Cardiac septum (tissue), 1 donor: ENCODE results near the gene POSTN. TPM values are rescaled to one million over a fixed set of nuclear protein-coding genes. Genes with fewer than 3 reads are reported as not detected.

ENCODE experiments used
- DNase-seq: peaks from one replicate; pipeline ENCODE4 v3.0.0-alpha.2; 2020; ENCODE audit warnings: low spot score
- intact Hi-C: fragments of 100-400 bp; cut with DNase I; formaldehyde crosslinking; loops from one replicate; pipeline ENCODE4 v1.14.0; 2022
- long read RNA-seq: library from polyadenylated mRNA; unstranded; transcript quantifications from one replicate; pipeline ENCODE4 v2.0.0, GENCODE V29; 2021
- total RNA-seq: library from RNA; stranded (reverse); fragmentation: NEBNext Ultra II Directional; extraction: Animal tissue kit (Norgen Biotek cat#: 25700); gene quantifications from one replicate; pipeline ENCODE4 v1.2.1, GENCODE V29; 2021
- donor health status: DM: no; HTN: no; CAD: no.

The POSTN gene, protein sequence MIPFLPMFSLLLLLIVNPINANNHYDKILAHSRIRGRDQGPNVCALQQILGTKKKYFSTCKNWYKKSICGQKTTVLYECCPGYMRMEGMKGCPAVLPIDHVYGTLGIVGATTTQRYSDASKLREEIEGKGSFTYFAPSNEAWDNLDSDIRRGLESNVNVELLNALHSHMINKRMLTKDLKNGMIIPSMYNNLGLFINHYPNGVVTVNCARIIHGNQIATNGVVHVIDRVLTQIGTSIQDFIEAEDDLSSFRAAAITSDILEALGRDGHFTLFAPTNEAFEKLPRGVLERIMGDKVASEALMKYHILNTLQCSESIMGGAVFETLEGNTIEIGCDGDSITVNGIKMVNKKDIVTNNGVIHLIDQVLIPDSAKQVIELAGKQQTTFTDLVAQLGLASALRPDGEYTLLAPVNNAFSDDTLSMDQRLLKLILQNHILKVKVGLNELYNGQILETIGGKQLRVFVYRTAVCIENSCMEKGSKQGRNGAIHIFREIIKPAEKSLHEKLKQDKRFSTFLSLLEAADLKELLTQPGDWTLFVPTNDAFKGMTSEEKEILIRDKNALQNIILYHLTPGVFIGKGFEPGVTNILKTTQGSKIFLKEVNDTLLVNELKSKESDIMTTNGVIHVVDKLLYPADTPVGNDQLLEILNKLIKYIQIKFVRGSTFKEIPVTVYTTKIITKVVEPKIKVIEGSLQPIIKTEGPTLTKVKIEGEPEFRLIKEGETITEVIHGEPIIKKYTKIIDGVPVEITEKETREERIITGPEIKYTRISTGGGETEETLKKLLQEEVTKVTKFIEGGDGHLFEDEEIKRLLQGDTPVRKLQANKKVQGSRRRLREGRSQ
- total RNA-seq, result 109 TPM
- long read RNA-seq, transcript POSTN-209 (21 exons, 3,214 nt), result major isoform, 7 of 31 reads
- long read RNA-seq, partial matches to known transcripts, result 8 of 31 reads
- long read RNA-seq, other reads (novel, unspliced or antisense), result 12 of 31 reads

DNA sequence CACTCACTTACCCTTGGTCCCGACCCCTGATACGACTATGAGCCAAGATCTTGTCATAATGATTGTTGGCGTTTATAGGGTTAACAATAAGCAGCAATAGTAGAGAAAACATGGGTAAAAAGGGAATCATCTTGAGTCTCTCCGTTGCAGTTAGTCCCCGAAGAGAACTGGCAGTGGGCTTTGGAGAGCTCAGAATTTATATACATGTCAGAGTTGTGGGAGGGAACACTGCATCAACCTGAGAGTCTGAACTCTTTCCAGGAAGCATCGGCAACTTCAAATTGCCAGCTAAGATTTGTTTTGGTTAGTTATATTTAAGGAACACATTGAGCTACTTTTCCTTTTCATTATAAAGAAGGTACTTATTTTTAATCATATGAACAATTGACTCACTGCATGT lies at the start of gene POSTN:
POSTN (minus strand) TSS at position 172 of the 400 bp plus-strand sequence; CDS start at position 130, 42 bp downstream.
- intact Hi-C loops, result no loop called here
- no peak for DNase-seq

DNA sequence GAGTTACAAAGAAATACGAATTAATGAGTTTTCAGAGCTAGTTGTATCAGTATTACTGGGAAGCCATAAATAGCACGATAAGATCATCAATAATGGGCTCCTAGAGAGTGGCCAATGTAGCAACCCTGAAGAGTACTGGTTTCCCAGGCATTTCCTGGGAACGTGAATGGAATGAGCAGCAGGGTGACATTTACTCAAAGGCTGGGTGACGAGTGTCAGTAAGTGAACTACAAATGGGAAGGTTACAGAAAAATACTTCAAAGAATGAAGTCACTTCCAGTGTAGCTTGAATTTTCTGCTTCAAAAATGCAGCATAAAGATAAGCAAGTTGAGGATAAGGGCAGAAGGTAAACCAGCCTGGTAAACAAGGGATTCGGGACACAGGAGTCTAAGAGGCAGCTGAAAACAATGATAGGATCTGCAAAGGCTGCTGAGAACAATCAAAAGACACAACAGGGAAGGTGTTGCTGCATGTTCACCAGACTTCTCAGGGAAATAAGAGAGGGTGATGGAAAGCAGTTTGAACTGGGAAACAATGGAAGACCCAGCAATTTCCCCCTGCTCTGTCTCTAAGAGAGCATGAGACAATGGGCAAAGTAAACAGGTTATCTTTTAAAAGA lies 48.6 kb upstream of the POSTN start:
- DNase-seq, result no peak
- intact Hi-C loops, result no loop called here

DNA sequence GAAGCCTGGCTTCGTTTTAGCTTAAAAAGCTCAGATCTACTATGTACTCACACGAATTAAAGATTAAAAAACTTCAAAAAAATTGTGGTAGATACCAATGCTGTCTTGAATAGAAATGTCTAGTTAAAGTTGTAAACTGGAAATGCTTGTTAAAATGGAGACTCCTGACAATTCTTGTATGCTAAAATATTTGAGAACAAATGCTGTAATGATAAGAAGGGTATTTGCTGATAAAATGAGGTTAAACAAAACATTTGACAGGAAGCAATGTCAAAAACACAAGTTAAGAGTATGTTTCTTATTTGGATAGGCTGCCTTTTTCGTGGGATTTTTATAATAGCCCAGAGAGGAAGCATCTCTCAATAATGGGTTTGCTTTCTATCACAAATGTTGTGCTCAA lies 48.0 kb upstream of the POSTN start:
- intact Hi-C loops, result no loop called here
- no peak for DNase-seq

DNA sequence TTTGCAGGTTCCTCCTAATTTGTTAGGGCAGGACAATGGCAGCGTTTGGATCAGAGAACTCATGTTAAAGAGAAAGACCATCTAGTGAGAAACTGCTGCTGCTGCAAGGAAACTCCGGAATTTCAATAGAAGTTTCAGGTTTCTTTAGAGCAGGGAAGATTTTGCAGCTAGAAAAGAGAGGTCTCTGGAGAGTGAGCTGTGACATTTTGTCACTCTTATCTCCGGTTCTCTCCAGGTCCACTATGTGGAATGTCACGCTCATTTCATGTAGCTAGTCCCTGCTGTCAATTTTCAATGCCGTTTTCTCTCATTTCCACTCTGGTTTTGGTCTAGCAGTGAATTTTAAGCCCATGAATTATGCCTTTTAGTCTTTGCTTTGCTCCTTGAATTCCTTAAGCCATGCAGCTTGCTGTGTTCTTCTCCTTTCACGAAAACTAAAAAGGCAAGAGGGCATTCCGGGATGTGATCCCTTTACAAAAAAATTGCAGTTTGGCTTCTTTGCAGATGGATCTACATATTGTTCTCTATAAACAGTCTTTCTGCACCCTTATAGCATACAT lies 46.7 kb upstream of the POSTN start:
- intact Hi-C loops, result no loop called here
- DNase-seq, result no peak

DNA sequence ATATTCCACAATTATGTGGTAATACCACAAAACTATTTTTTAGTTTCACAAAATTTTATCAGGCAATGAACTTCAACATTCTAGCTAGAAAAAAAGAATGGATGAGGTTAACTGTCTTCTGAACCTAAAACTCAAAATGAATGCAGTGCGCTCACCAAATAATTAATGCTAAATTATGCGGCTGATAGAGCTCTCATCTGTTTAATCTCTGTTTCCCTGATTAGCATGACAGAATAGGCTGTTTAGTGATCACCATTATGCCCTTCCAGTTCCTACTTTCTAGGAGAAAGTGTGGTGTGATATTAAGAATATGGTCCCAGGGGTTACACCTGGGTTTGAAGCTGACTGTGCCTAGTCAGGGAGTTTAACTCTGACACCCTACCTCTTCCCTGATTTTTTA lies 42.8 kb upstream of the POSTN start:
- no peak for DNase-seq
- intact Hi-C loops, result no loop called here

DNA sequence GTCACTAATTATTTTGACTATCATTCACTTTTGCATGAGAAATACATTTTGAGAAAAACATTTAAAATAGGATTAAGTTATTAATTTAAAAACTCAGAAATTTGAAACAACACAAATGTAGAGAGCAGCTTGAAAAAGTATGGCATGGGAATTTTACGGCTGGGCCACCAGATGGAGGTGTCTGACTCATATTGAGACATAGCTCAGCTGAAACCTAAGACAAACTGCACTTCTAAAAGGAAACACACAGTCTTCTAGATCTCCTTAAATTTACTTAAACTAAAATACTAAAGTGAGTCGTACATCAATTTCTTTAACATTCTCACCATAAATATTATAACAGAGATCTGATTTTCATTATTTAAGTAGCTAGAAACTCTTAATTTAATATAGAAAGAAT lies 41.9 kb upstream of the POSTN start:
- intact Hi-C loops, result no loop called here
- DNase-seq, result no peak

DNA sequence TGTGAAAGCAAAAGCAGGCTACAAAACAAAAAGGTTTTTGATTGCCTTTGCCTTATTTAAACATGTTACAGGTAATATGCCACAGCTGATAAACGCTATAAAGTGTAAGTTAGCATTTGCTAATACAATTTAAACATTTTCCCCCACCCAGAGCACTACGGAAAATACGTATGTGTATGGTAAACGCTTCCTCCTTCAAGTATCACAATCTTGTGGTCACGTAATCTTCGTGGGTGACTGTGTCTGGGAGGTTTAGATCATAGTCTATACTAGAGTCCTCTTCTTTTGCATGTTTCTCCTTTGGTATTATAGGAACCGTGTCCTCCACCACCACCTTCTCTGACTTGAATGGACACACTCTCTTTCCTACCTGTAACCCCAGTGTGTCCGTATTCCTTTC lies 38.1 kb upstream of the POSTN start:
- intact Hi-C loops, result no loop called here
- no peak for DNase-seq

DNA sequence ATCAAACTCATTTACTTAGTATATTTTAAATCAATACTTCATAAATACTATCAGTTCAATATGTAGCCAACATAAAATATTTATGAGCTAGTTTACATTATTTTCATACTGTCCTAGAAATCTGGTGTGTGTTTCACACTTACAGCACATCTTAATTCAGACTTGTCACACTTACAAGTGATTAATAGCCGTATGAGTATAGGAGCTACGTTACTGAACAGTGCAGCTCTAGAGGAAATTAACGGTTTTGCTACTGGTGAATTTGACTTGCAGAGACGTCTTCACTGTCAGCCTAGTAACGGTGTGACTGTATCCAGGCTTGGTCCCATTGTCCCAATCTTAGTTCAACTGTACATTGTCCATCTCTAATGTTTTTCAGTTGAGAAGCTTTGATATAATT lies 33.7 kb upstream of the POSTN start:
- intact Hi-C loops, result no loop called here
- no peak for DNase-seq

DNA sequence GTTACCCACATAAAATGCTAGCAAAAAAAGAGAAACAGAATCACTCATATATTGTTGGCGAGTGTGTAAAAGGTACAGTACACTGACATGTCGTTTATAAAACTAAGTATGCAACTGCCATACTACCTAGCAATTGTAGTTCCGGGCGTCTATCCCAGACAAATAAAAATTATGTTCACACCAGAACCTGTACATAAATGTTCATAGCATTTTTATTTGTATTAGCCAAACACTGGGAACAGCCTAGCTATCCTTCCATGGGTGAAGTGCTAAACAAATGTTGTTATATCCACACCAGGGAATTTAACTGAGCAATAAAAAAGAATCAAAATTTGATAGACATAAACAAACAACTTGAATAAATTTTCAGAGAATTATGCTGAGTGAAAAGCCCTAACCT lies 28.9 kb upstream of the POSTN start:
- intact Hi-C loops, result no loop called here
- DNase-seq, result no peak

DNA sequence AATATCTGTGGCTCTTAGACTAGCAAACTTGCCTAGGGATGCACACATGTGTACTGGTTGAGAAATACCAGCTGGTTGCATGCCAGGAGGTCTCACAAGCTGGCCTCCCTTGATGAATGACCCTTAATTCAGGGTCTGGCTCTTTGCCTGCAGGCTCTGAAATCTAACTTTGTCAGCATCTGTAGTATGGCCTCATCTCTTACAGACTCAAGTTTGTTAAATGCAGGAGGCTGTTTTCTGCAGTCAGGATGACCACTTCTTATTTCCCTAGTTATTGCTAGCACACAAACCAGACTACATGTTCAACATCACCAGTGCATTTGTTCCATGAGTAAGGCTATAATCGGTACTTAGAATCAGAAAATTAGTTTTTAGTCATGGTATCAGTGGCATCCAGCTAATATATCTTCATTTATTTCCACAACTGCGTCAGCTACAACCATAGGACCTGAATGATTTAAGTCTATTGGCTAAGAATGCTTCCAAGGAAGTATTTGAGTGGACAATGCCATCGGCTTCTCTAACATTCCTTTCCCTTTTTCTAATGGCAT lies 23.3 kb upstream of the POSTN start:
- intact Hi-C loops, result no loop called here
- no peak for DNase-seq

DNA sequence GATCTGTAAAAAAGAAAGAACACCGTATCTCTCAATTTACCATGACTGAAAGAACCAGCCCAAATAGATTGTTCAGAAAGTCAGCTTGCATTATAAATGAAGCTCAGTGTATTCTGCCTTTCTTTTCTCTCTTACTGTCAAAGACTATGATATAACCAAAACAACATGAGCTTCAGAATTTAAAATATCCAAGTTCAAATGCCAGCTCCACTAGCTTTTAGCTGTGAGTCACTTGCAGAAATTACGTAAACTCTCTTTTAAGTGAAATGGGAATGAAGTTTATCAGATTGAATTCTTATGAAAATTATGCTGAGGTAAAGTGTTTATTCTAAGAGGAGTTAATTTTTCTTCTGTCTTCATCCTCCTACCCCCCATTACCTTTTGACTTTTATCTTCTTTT lies 20.0 kb upstream of the POSTN start:
- DNase-seq, result no peak
- intact Hi-C loops, result no loop called here

DNA sequence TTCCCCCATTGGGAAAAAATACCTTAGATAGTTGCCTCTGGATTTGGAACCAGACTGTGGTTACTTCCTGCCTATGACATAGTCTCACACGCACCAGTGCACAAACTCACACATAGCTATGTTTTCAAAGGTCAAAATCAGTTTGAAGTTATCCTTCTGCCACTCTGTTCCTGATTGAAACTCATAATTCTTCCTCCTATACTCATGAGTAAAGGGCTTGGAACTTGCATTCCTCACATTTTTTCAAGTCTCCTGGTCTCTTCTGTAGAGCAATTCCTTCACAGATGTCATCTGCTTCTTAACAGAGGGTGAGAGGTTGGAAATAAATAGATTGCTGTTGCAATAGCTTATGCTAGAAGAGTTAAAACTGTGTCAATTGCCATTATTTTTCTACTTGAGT lies 18.6 kb upstream of the POSTN start:
- intact Hi-C loops, result no loop called here
- no peak for DNase-seq

DNA sequence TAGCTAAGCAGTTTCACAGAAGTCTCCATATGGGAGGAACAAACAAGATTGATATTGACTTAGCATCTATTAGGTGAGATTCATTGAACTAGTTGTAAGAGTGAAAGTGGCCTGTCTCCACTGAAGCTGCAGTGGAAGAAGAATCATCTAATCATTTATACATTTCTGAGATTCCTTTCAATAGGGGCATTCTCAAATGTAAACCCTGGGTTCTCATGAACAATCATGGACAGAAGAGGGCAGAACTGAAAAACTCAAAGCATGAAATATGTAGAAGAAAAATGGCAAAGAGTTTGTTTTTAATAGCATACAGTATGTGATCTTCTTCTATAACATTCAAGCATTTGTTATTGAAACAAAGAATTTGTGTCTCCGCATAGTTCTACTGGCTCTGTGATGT lies 17.6 kb upstream of the POSTN start:
- intact Hi-C loops, result no loop called here
- DNase-seq, result no peak

DNA sequence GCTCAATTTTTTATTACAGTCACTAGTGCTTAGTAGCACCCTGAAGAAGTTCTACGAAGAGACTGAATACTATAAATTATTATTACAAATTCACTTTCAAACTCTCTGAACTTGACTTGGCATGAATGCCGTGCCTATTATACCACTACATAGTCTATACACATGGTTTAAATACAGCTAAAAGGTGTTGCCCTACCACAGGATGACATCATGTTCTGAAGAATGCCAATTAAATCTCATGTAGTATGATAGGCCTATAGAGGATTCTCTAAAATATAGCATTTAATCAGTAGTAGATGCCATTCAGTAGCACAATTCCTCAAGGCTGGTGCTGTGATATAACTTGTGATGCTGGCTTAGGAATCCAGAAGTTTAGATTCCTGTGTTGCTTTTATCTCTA lies 16.7 kb upstream of the POSTN start:
- no peak for DNase-seq
- intact Hi-C loops, result no loop called here

DNA sequence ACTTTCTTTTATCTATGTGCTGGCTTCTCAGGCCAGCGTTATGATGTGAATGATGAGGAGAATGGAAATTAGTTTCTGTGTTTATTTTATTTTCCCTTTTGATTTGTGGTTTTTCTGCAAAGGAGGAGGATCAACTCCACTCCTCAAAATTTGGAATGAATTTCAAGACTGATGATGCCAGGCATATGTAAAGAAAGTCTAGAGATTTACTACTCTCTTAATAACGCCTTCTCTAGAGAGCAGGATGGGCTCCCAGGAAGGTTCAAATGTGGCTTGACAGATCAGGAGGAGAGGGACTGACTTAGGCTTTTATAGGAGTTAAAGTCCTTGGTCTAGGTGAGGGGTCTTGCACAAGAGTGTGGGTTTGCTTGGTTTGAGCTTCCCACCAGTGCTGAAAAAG lies 15.1 kb upstream of the POSTN start:
- intact Hi-C loops, result no loop called here
- DNase-seq, result no peak

DNA sequence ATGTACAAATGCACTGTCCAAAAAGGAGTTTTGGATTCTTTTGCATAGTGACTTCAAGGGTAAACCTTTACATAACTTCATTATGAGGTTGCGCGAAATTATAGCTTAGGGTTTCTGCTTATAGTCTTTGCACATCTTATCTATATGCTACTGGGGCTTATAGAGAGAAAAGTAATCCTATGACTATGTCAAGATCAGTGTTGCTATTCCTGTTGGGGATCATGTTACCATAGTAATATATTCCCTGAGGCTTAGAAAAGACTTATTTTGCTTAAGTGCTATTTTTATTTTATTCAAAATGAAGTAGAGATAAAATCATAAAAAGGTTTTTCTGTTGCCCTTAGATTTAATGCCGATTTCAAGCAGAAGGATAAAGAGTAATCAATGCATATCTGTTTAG lies 14.7 kb upstream of the POSTN start:
- DNase-seq, result no peak
- intact Hi-C loops, result no loop called here

DNA sequence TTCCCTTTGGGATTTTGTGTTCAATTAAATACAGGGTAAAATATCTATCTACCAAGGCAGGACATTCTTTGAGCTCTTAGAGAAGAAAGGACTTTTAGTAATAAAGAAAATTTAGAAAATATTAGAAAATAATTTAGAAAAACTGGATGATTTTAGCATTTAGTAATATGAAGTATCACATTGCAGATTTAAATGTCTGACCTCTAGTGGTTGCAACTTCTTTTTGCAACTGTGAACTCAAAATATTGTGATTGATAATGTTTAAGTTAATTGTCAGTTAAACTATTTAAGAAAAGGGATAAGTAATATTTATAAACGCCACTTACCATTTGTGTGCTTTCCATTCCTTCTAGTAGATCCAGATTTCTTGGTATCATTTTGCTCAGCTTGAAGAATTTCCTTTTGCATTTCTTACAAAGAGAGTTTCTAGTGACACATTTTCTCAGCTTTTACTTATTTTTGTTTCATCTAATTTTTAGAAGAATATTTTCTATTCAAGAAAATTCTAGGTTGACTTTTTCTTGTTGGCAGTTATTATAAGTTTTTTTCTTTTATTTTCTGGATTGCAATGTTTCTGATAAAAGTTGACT lies 10.3 kb upstream of the POSTN start:
- no peak for DNase-seq
- intact Hi-C loops, result loop anchor here (10.0 kb wide), 1 partner anchor 314 kb away; no protein-coding TSS in a partner anchor

DNA sequence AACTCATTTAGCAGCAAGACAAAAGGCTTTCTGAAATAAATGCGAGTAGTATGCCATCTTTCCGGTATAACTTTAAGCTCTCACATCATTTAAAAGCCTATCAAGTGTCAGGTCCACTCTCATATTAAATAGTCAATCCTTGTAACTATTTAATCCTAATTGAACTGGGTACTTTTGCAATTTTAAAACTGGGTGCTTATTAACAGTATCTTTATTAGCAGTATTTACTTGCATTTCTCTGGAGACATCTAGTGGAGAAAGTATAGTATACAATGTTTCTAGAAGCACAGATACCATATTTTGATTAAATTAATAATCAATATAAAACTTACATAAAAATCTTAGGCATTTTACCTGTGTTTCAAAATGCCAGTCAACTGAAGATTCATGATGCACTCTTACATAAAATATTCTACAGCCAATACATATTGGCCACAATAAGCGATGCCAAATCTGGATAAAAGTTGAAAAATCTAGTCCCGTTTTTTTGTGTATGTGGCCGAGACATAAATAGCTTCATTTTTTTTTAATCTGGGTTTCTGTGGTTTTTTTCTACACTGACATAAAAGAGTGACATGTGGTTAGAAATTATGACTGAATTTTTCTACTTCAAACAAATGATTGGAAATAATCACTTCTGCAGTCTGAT lies 4.3 kb upstream of the POSTN start:
- intact Hi-C loops, result loop anchor here (2.0 to 10.0 kb wide), 3 partner anchors 308 to 531 kb away; no protein-coding TSS in a partner anchor
- no peak for DNase-seq
